ENCODE data around the gene PILRA.
A peak's percentile ranks its signal among the peaks of the same experiment; 100 is the strongest.
"Not testable (repeated sequence)": the region's sequence is repeated elsewhere in the genome, so short reads cannot be mapped to it uniquely, and the experiment has no call there.

PILRA gene

GRCh38 chr7:100381531-100382233, 8.4 kb downstream of the PILRA start:
- not testable (repeated sequence) for DNase-seq

DNA sequence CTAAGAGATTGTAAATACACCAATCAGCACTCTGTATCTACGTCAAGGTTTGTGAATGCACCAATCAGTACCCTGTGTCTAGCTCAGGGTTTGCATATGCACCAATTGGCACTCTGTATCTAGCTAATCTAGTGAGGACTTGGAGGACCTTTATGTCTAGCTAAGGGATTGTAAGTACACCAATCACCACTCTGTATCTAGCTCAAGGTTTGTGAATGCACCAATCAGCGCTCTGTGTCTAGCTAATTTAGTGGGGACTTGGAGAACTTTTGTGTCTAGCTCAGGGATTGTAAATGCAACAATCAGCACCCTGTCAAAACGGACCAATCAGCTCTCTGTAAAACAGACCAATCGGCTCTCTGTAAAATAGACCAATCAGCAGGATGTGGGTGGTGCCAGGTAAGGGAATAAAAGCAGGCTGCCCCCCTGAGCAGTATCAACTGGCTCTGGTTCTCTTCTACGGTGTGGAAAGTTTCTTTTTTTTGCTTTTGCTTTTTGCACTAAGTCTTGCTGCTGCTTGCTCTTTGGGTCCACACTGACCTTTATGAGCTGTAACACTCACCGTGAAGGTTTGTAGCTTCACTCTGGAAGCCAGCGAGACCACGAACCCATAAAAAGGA, 9.1 kb downstream of the PILRA start:
- DNase-seq, result not testable (repeated sequence)

GRCh38 chr7:100384628-100385294, 11.5 kb downstream of the PILRA start:
- DNase-seq, result no peak

DNA sequence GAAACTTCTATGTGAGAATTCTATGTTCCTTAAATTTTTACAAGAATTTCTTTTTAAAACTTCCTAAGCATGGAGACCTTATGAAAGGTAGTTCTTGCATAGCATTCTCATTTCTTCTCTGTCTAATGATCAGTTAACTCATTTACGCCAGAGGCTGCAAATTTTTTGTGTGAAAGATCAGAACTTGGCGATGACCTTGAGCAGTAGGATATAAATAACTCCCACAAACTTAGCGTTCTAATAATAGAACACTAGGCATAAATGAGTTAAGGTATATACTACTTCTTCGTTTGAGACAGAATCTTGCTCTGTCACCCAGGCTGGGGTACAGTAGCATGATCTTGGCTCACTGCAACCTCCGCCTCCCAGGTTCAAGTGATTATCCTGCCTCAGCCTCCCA, 13.7 kb downstream of the PILRA start:
- no peak for DNase-seq

DNA sequence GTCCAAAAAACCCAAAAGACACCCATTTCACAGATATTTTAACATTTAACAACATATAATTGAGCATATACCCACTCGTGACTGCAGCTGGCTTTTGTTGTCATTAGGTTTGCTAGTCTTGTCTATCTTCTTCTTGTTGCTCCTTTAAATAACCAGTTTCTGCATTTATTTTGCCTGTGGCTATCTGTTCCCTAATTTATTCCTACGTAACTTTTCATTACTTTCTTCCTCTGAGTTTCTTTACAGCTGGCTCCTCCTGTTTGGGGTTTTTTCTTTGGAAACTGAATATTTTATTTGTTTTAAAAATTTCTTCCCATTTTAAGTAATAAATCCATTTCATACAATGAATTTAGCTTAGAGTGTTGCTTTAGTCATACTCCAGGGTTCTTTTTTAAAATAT, 14.4 kb downstream of the PILRA start:
- DNase-seq, result no peak

DNA sequence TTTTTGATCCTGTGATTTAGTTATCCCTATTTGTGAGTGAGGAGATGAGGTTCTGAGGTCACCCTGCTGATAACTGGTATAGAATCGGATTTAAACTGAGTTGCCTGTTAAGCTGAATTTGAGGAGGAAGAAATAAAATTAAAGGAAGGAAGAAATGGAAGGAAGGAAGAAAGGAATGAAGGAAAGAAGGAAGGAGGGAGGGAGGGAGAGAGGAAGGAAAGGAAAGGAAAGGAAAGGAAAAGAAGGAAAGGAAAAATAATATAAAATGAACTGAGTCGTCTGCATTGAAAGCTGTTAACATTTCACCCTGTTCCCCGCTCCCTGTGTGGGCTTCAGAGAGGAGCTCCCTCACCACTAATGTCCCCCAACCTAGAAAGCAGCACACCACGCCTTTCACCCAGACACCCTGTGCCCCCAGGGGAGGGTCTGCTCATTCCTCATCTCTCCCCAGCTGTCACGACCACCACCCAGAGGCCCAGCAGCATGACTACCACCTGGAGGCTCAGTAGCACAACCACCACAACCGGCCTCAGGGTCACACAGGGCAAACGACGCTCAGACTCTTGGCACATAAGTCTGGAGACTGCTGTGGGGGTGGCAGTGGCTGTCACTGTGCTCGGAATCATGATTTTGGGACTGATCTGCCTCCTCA, 16.3 kb downstream of the PILRA start:
- no peak for DNase-seq

- DNase-seq, result no peak
Observed at GRCh38 chr7:100390286-100391009, 17.2 kb downstream of the PILRA start.

GRCh38 chr7:100393233-100393905, 20.1 kb downstream of the PILRA start:
- no peak for DNase-seq

DNA sequence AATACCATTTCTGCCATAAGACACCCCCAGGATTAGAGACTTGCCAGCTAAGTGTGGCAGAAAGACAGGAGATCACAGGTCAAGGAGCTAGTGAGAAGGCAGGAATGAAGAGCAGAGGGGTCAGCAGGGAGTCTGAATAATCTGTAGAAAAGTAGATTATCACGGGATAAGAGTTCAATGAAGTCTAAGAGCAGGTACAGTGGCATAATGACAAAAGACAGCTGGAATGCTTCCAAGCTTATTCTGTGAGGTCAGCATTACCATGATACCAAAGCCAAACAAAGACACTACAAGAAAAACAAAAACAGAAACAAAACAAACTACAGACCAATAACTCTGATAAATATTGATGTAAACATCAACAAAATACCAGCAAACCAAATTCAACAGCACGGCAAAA, 20.8 kb downstream of the PILRA start:
- no peak for DNase-seq

GRCh38 chr7:100396421-100396982, 23.2 kb downstream of the PILRA start:
- peak; percentile 67 for DNase-seq

- DNase-seq, result no peak
Observed at GRCh38 chr7:100397315-100398081, 24.2 kb downstream of the PILRA start.

DNA sequence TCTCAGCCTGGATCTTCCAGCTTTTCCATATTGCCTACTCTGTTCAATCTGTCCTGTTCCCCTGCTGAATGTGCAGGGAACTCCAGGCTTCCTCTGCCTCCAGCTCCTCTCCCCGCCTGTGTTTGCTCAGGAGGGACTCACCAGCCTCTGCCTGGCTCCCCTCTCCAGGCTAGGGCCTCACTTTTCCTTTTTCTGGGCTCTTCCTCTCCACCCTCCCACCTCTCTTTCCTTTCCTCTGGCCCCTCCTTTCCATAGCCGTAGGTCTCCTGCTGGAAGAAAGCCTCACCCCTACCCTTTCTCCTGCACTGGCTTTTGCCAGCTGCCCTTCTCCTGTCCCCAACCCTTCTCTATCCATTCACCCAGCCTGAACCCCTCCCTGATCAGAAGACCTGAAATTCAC, 25.0 kb downstream of the PILRA start:
- no peak for DNase-seq

DNA sequence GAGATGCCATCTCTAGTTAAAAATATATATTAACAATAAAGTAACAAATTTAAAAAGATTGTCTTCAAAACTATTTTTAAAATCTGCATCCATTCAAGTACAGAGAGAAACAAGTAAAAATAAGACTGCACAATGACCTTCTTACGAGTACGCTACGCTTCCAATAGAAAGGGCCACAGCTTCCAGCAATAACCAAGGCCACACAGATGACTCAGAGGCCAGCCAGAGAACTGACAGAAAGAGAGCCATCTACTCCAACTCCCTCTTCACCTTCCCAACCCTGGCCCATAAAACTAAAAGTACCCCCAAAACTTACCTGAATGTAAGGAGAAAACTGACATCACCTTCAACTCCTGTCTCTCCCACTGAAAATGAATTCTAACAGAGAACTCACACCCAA, 26.8 kb downstream of the PILRA start:
- no peak for DNase-seq

DNA sequence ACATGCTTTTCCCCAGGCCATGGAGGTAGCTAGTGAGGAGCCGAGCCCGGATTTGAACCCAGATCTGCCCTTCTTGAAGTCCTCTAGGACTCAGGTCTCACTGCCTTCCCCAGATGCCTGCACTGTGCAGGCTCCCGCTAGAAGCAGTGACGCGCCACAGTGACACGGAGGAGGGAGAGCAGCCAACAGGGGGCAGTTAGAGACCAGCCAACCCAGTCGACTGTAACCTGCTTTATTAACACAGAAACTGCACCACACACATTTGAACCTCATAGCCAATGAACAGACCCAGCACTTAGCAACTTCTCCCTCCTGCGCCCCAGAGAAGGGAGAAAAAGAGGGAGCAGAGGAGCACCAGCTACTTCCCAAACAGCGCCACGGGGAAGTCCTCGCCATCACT, 27.4 kb downstream of the PILRA start:
- no peak for DNase-seq

- no peak for DNase-seq
Observed at GRCh38 chr7:100401811-100402210, 28.5 kb downstream of the PILRA start.

- no peak for DNase-seq
Observed at GRCh38 chr7:100402241-100402640, 29.0 kb downstream of the PILRA start.

GRCh38 chr7:100406767-100407166, 33.5 kb downstream of the PILRA start:
- no peak for DNase-seq

DNA sequence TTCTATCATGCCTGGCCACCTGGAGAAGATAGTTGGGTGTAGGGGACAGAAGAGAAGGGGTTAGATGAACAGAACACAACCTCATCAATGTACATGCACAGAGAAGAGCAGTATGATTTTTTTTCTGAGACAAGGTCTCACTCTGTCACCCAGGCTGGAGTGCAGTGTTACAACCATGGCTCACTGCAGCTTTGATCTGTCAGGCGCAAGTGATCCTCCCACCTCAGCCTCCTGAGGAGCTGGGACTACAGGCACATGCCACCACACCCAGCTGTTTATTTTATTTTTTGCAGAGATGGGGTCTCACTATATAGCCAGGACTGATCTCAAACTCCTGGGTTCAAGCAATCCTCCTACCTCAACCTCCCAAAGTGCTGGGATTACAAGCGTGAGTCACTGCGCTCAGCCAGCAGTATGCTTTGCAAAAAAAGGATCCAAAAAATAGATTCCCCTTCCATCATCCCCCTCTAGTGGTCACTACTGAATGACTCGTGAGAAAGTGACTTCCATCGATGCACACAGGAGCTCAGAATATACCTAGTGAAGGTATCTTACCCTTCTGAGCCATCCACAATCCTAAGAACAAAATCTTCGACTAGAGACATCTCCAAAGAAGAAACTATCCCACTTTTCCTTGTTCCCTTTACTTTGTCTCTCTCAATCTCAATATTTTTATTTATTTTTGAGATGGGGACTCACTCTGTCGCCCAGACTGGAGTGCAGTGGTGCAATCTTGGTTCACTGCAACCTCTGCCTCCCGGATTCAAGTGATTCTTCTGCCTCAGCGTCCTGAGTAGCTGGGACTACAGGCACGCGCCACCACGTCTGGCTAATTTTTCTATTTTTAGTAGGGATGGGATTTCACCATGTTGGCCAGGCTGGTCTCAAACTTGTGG, 34.2 kb downstream of the PILRA start:
- peak; percentile 28 for DNase-seq

DNA sequence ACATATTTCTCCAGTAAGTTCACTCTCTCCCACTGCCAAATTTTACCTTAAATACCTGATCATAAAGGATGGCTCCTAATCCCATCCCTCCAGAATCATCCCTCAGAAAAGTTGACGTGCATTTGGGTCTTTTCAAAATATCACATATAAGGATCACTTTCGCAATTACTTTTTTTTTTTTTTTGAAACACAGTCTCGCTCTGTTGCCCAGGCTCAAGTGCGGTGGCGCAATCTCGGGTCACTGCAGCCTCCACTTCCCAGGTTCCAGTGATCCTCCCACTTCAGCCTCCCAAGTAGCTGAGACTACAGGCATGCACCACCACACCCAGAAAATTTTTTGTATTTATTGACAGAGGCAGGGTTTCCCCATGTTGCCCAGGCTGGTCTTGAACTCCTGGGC, 37.8 kb downstream of the PILRA start:
- no peak for DNase-seq

DNA sequence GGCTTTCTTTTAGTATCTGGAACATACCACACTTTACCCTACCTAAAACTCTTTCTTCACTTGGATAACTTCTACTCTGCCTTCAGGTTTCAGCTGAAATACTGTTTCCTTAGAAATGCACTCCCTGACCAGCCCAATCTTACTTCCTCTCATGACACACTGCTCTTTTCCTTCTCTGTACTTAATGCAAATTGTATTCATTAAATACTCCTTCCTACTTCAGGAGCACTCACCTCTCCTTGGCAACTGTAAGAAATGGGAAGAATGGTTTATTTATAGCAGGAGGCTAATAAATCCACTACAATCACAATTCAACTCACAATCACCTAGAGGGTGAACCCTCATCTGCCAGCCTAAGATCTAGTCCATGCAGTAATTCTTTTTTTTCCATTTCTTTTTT, 40.1 kb downstream of the PILRA start:
- no peak for DNase-seq
